Calu3 (cell line): ENCODE measurements around the gene SHANK1. TPM values are rescaled to one million over a fixed set of nuclear protein-coding genes. Genes with fewer than 3 reads are reported as not detected.
A peak's percentile ranks its signal among the peaks of the same experiment; 100 is the strongest.

Source experiments
- BruUV-seq: library from RNA; stranded (reverse); fragments of 400-500 nt; replicated peaks from 2 replicates; lab custom pipeline; 2021; lab: Mats Ljungman, UMichigan
- CTCF ChIA-PET: fragments of 300-600 bp; sonication (Branson Sonifier 250); formaldehyde crosslinking; loops from one replicate; lab custom pipeline; 2022; ENCODE audit warnings: antibody characterized with exemption; lab: Charles Lee
- DNase-seq: peaks from one replicate; pipeline ENCODE4 v3.0.0; 2022
- H3K27ac Mint-ChIP-seq: one replicate; pipeline ENCODE4 v1.8.0; 2022; ENCODE audit warnings: mixed read lengths; ENCODE audit not compliant: unreplicated experiment
- H3K27me3 Mint-ChIP-seq: one replicate; pipeline ENCODE4 v1.8.0; 2022; ENCODE audit warnings: mixed read lengths; ENCODE audit not compliant: unreplicated experiment
- H3K36me3 Mint-ChIP-seq: one replicate; pipeline ENCODE4 v1.8.0; 2022; ENCODE audit warnings: mild to moderate bottlenecking, moderate library complexity, mixed read lengths; ENCODE audit not compliant: insufficient read depth, unreplicated experiment
- H3K4me1 Mint-ChIP-seq: one replicate; pipeline ENCODE4 v1.8.0; 2022; ENCODE audit warnings: mild to moderate bottlenecking, low read depth, mixed read lengths; ENCODE audit not compliant: unreplicated experiment
- H3K4me3 Mint-ChIP-seq: one replicate; pipeline ENCODE4 v1.8.0; 2022; ENCODE audit warnings: mild to moderate bottlenecking, low read depth, moderate library complexity, mixed read lengths; ENCODE audit not compliant: unreplicated experiment
- H3K9me3 Mint-ChIP-seq: one replicate; pipeline ENCODE4 v1.8.0; 2022; ENCODE audit warnings: low read depth, mixed read lengths; ENCODE audit not compliant: unreplicated experiment
- intact Hi-C: fragments of 100-400 bp; cut with micrococcal nuclease; formaldehyde crosslinking; loops from one replicate; pipeline ENCODE4 v1.10.0; 2022; ENCODE audit not compliant: unreplicated experiment
- total RNA-seq: library from RNA; stranded (reverse); gene quantifications from 2 replicates; pipeline ENCODE4 v1.2.3, GENCODE V29; 2022
- TF ChIP-seq, protein P1 (sequence below): fragments of 200-600 bp; IDR thresholded peaks from one replicate; pipeline ENCODE4 v1.8.0; 2022; ENCODE audit warnings: antibody characterized with exemption; ENCODE audit not compliant: unreplicated experiment

Gene SHANK1
- total RNA-seq, 1 experiment from 2014 or later = not detected

DNA sequence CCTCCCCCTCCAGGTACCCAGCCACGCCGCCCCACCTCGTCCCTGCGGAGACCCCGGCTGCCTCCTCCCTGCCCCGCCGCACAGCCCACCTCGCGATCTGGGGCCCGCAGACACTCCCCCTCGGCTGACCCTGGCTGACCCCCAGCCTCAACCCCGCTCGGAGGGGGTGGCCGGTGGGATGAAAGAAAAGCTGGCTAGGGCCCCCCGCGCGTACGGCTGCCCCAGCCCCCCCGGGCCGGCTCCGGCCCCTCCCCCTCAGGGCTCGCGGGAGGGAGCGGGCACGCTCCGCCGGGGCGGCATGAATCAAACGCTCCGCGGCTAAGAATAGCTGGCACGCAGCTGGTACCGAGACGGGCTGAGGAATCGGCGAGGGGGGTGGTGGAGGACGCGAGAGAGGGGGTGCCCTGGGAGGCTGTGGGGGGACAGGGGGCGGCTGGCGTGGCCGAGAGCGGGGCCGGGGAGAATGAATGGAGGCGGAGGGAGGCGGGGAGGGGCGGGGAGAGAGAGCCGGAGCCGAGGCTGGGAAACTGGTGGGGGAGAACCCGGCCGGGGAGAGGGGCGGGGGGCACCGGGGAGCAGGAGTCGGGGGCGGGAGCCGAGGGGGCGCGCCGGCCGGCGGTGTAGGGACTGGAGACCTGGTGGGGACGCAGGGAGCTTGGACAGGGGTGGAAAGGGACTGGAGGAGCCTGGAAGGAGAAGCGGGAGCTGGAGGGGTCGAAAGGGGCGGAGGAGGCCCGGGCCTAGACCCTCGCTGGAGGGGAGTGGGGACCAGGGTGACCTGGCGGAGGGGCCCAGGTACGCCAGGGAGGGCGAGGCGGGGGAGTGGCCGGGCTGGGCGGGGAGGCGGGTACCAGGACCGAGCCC lies 1.1 kb downstream of the SHANK1 start:
- Mint-ChIP-seq H3K9me3 (no peaks in the 10 kb centered on the region), H3K4me1 (no peaks in the 10 kb centered on the region), H3K27ac (no peak overlapping the region), H3K4me3 (no peak overlapping the region), H3K36me3 (peaks cover 11% of the 10 kb centered on the region), H3K27me3 (peaks cover 100% of the 10 kb centered on the region)
- BruUV-seq = no TSS peak
- CTCF ChIA-PET = interaction anchor here (0.5 to 0.6 kb wide), 2 partner anchors 15 to 63 kb away, joined by 3 to 4 read pairs; no protein-coding TSS in a partner anchor
- no peak for DNase-seq
- intact Hi-C loops = no loop called here
- TF ChIP-seq, protein P1, sequence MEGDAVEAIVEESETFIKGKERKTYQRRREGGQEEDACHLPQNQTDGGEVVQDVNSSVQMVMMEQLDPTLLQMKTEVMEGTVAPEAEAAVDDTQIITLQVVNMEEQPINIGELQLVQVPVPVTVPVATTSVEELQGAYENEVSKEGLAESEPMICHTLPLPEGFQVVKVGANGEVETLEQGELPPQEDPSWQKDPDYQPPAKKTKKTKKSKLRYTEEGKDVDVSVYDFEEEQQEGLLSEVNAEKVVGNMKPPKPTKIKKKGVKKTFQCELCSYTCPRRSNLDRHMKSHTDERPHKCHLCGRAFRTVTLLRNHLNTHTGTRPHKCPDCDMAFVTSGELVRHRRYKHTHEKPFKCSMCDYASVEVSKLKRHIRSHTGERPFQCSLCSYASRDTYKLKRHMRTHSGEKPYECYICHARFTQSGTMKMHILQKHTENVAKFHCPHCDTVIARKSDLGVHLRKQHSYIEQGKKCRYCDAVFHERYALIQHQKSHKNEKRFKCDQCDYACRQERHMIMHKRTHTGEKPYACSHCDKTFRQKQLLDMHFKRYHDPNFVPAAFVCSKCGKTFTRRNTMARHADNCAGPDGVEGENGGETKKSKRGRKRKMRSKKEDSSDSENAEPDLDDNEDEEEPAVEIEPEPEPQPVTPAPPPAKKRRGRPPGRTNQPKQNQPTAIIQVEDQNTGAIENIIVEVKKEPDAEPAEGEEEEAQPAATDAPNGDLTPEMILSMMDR = no peak

DNA sequence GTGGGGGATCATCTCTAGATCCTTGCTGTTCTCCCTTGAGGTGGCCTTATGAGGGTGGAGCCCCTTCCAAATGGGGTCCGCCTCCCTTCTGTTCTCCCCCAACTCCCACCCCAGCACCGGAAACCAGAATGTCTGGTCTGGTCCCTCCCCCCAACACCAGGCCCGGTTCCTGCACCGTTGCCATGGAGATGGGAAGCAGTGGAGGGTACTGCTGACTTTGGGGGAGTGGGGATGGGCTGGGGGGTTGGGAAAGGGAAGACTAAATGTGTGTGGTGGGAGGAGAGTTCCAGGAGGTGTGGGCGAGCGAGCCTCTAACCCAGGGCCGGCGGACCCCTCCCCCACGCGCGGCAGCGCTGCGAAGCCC lies 1.7 kb downstream of the SHANK1 start:
- CTCF ChIA-PET = no interaction called here
- intact Hi-C loops = no loop called here
- DNase-seq = no peak
- Mint-ChIP-seq H3K4me3 (peak overlapping the region; percentile 5), H3K36me3 (peaks cover 6% of the 10 kb centered on the region), H3K27me3 (peaks cover 100% of the 10 kb centered on the region), H3K9me3 (no peaks in the 10 kb centered on the region), H3K4me1 (no peaks in the 10 kb centered on the region), H3K27ac (no peak overlapping the region)
- TF ChIP-seq, protein P1 = no peak
- BruUV-seq = no TSS peak

DNA sequence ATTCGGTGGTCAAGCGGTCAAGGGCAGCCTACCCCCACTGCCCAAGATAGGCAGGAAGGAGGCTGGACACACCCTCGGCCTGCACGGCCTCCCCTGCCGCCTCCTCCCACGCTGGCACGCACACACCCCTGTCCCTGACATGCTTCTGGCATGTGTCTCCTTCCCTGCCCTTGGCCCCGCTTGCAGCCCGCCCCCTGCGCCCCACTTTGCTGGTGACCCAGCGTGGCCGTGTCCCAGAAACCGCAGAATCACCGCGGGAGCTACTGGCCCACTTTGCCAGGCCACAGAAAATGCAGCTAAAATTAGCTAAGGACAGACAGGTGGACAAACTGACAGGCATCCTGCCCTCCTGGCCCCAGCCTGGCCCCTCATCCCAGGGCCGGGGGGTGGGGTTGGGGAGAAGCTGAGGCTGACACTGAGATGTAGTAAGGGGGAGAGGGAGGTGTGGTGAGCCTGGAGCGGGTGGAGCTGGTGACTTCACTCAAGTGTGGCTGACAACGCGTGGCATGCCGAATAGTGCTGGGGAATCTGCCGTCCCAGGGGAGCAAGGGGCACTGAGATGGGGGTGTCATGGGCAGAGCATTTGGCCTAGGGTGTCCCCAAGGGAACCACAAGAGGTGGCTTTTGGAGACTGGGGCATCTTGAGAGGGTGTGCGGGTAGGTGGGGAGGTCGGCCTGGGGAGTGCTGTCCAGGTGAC lies 2.4 kb downstream of the SHANK1 start:
- intact Hi-C loops = no loop called here
- H3K36me3 Mint-ChIP-seq = peaks cover 5% of the 10 kb centered on the region
- BruUV-seq = no TSS peak
- TF ChIP-seq, protein P1 = no peak
- H3K27me3 Mint-ChIP-seq = peaks cover 100% of the 10 kb centered on the region
- H3K4me1 Mint-ChIP-seq = no peaks in the 10 kb centered on the region
- no peak for DNase-seq
- H3K4me3 Mint-ChIP-seq = peak overlapping the region; percentile 5
- H3K27ac Mint-ChIP-seq = no peak overlapping the region
- CTCF ChIA-PET = no interaction called here
- no peaks in the 10 kb centered on the region for H3K9me3 Mint-ChIP-seq

DNA sequence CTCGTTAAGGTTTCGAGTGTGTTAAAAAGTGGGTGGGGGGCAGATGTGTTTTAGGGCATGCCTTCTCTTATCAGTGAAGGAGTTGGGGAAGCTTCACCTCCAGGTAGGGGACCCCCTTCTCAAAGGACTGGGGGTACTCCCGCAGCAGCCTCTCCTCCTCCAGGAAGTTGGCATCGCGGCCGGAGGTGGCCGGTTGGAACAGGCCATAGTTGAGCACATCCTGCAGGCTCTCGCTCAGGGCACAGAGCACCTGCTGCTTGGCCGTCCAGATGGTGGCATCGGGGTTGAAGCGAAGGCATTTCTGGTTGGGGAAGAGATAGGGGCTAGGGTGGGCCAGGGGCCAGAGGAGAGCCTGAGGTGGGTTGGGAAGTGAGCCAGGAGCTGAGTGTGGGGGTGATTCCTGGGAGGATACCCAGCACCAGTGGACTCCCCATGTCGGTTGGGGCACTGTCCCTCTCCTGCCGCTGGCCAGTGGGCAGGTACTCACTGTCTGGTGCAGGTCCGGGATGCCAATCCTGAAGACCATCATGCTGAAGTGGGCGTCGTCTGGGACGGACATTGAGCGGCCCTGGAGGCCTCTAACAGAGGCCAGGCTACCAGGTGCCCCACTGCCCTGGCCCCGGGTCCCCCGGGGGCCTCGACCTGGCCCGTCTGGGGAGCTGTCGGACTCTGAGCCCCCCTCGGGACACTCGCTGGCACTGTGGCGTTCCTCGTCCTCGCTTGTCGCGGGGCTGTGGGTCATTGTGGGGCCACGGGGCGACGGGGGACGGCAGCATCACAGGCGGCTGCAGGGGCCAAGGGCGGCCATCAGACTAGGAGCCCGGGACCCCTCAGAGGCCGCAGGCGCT lies 3.2 kb downstream of the SHANK1 start:
- Mint-ChIP-seq H3K4me3 (no peak overlapping the region), H3K4me1 (no peaks in the 10 kb centered on the region), H3K27me3 (peaks cover 100% of the 10 kb centered on the region), H3K9me3 (no peaks in the 10 kb centered on the region), H3K27ac (no peak overlapping the region), H3K36me3 (peaks cover 5% of the 10 kb centered on the region)
- no peak for DNase-seq
- BruUV-seq = no TSS peak
- CTCF ChIA-PET = no interaction called here
- TF ChIP-seq, protein P1 = no peak
- intact Hi-C loops = no loop called here
